ENCODE data around the gene UBE2D4. TPM values are rescaled to one million over a fixed set of nuclear protein-coding genes. Genes with fewer than 3 reads are reported as not detected.

The UBE2D4 gene
- total RNA-seq, 1 donor from 2014 or later, result 11.4 TPM

Other genes with a start within 250 kb of the UBE2D4 start
- gene COA1, start 196.9 kb upstream of the UBE2D4 start, total RNA-seq (ENCODE audit: low replicate concordance), result 49.8 and 75.3 TPM in 2 replicates
- gene BLVRA, start 167.8 kb upstream of the UBE2D4 start, total RNA-seq (ENCODE audit: low replicate concordance), result 8.6 and 19.3 TPM in 2 replicates
- gene MRPS24, start 56.9 kb upstream of the UBE2D4 start, total RNA-seq (ENCODE audit: low replicate concordance), result 96.6 and 101 TPM in 2 replicates
- gene URGCP, start 19.8 kb upstream of the UBE2D4 start, total RNA-seq (ENCODE audit: low replicate concordance), result 28.2 and 35.0 TPM in 2 replicates
- gene SPDYE1, start 71.5 kb downstream of the UBE2D4 start, total RNA-seq (ENCODE audit: low replicate concordance), result not detected in 2 replicates
- gene DBNL, start 118.3 kb downstream of the UBE2D4 start, total RNA-seq (ENCODE audit: low replicate concordance), result 62.8 and 71.7 TPM in 2 replicates
- 0.57 and 0.72 TPM in 2 replicates for gene PGAM2, start 139.1 kb downstream of the UBE2D4 start, total RNA-seq (ENCODE audit: low replicate concordance)
- gene POLM, start 156.1 kb downstream of the UBE2D4 start, total RNA-seq (ENCODE audit: low replicate concordance), result 25.2 and 27.2 TPM in 2 replicates
- gene AEBP1, start 177.9 kb downstream of the UBE2D4 start, total RNA-seq (ENCODE audit: low replicate concordance), result 5.0 and 64.1 TPM in 2 replicates
- 122 and 142 TPM in 2 replicates for gene POLD2, start 197.1 kb downstream of the UBE2D4 start, total RNA-seq (ENCODE audit: low replicate concordance)
- 1.6 and 2.5 TPM in 2 replicates for gene MYL7, start 214.9 kb downstream of the UBE2D4 start, total RNA-seq (ENCODE audit: low replicate concordance)

All from type B pancreatic cell (in vitro differentiated cells).